ENCODE measurements around the gene C12orf56. TPM values are rescaled to one million over a fixed set of nuclear protein-coding genes. Genes with fewer than 3 reads are reported as not detected.

C12orf56 gene
- total RNA-seq, 1 donor from 2014 or later: 0.29 TPM

DNA sequence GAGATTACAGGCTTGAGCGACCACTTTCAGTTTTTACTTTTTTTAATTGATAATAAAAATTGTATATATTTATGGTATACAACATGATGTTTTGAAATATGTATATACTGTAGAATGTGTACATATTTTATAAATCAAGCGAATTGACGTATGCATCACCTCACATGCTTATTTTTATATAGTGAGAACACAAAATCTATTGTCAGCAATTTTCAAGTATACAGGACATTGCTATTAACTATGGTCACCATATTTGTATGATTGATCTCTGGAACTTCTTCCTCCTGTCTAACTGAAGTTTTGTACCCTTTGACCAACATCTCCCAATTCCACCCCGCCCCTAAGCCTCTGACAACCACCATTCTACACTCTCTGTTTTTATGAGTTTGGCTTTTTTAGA, 112.1 kb downstream of the C12orf56 start:
- DNase-seq (ENCODE audit: low read depth): no peak
- no peak for TF ChIP-seq CTCF (conservative IDR thresholded peaks at IDR 0.05; ENCODE audit: low read depth, low read length)
- no peak overlapping the region for H3K4me3 ChIP-seq (ENCODE audit: low read depth, low read length)

DNA sequence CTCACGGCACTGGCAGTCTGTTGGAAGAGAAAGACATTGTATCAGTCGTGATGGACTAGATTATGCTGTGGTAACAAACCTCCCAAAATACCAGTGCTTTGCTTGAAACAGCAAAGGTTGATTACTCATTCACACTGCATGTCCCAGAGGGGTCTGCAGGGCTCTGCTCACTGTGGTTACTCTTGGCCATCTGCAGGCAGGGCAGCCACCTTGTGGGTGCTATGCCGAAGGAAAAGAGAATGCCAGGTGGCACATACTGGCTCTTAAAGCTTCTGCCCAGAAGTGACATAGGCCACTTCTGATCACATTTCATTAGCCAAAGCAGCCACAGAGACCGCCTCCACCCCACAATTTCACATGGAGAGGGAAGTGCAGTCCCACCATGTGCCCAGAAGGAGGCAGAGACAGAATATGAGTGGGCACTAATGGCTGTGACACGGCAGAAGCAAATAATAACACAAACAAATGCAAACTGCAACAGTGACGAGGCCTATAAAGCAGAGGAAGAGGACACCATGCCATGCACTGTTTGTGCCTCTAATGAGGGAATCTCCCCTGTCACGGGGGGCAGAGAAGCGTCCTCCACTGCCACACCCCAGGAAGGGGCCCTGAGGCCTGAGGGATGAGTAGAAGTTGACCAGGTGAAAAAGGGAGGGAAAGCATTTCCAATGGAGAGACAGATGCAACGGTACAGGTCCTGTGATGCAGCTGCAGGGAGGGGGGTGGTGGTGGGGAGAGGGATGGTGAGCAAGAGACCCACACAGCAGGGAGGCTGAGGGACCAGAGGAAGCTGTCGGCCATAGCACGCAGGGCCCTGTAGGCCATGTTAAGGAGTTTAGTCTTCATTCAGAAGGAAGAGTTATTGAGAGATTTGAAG, 116.8 kb downstream of the C12orf56 start:
- no peak overlapping the region for H3K4me3 ChIP-seq (ENCODE audit: low read depth, low read length)
- DNase-seq (ENCODE audit: low read depth): no peak
- peak; percentile 58 for TF ChIP-seq CTCF (conservative IDR thresholded peaks at IDR 0.05; ENCODE audit: low read depth, low read length)

- no peak for DNase-seq (ENCODE audit: low read depth)
- no peak for TF ChIP-seq CTCF (conservative IDR thresholded peaks at IDR 0.05; ENCODE audit: low read depth, low read length)
- H3K4me3 ChIP-seq (ENCODE audit: low read depth, low read length): no peak overlapping the region
Observed at GRCh38 chr12:64270411-64270810, 120.1 kb downstream of the C12orf56 start.

GRCh38 chr12:64269161-64269560, 121.4 kb downstream of the C12orf56 start:
- no peak for DNase-seq (ENCODE audit: low read depth)
- TF ChIP-seq CTCF (conservative IDR thresholded peaks at IDR 0.05; ENCODE audit: low read depth, low read length): no peak
- no peak overlapping the region for H3K4me3 ChIP-seq (ENCODE audit: low read depth, low read length)

DNA sequence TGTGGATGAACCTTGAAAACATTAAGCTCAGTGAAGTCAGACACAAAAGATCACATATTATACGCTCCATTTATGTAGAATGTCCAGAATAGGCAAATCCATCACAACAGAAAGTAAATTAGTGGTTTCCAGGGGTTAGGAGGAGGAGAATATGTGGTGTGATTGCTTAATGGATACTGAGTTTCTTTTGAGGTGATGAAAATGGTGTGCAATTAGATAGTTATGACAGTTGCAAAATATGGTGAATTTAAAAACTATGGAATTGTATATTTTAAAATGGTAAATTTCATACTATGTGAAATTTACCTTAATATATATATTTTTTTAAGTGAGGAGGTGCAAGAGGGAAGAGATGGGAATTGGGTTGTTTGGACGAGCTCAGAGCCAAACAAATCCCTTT, 122.1 kb downstream of the C12orf56 start:
- no peak for DNase-seq (ENCODE audit: low read depth)
- H3K4me3 ChIP-seq (ENCODE audit: low read depth, low read length): no peak overlapping the region
- no peak for TF ChIP-seq CTCF (conservative IDR thresholded peaks at IDR 0.05; ENCODE audit: low read depth, low read length)

DNA sequence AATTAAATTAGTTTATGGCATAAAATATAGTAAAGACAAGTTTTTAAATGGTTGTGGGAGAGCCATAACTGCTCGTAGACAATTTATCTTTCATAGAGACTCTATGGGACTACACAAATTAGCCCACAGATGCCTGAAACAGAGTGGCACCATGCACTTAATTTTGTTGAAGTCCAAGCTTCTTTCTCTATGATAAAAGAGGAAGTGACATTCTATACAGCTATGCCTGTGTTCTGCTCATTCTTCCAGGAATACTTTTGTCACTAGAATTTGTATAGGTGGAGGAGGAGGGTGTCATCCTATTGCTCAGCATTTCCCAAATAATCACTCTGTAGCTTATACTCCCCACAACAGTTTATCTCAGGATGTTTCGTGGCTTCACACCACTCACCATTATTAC, 124.7 kb downstream of the C12orf56 start:
- TF ChIP-seq CTCF (conservative IDR thresholded peaks at IDR 0.05; ENCODE audit: low read depth, low read length): no peak
- DNase-seq (ENCODE audit: low read depth): no peak

GRCh38 chr12:64261813-64262212, 128.7 kb downstream of the C12orf56 start:
- H3K4me3 ChIP-seq (ENCODE audit: low read depth, low read length): no peak overlapping the region
- no peak for DNase-seq (ENCODE audit: low read depth)

More for the DNA sequence above, 124.7 kb downstream of the C12orf56 start:
- no peak overlapping the region for H3K4me3 ChIP-seq (ENCODE audit: low read depth, low read length)

More at GRCh38 chr12:64261813-64262212, 128.7 kb downstream of the C12orf56 start:
- no peak for TF ChIP-seq CTCF (conservative IDR thresholded peaks at IDR 0.05; ENCODE audit: low read depth, low read length)

All from epithelial cell of proximal tubule (primary cell).